ENCODE measurements around the gene LY6G5C. TPM values are rescaled to one million over a fixed set of nuclear protein-coding genes. Genes with fewer than 3 reads are reported as not detected.

The LY6G5C gene
- total and polyA plus RNA-seq, 2 donors (not counting 3 experiments of a cell fraction or from before 2014, with no cell fraction given): 8.2 to 11.4 TPM

DNA sequence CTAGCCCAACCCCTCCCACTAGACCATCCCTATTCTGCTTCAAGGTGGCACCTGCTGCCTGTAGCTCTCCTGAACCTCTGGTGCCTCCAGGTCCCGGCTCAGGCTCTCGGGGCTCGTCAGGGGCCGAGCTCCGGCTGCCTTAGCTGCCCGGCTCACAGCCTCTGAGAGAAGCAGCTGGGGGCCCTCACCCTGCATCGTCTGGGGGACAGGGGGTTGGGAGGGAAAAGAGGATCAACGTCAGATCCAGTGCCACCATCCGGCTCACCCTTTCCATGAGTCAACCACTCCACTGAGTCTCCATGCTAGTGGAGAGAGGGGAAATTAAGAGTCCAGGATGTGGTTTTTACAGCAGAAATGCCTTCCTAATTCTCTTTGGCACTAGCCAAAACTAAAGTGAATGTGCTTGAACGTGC is 41.4 kb downstream of the LY6G5C start:
- H3K4me1 ChIP-seq (ENCODE audit: control insufficient read depth, extremely low read depth, insufficient read depth, low read length): no peaks in the 10 kb centered on the region
- no peaks in the 10 kb centered on the region for H3K79me2 ChIP-seq (ENCODE audit: control insufficient read depth, insufficient read depth, low read length)
- DNase-seq (ENCODE audit: low read depth, low spot score) (no peak), FAIRE-seq (no peak)
- no peaks in the 10 kb centered on the region for H3K27me3 ChIP-seq (ENCODE audit: control insufficient read depth in 2 of 2, insufficient read depth in 2 of 2, low read length in 2 of 2)
- H3K9ac ChIP-seq (replicated peaks; ENCODE audit: extremely low read depth, insufficient read depth, low read length): no peak overlapping the region
- no TSS peak for BruUV-seq (replicated peaks)
- H4K20me1 ChIP-seq (replicated peaks; ENCODE audit: control insufficient read depth, extremely low read depth, insufficient read depth, low read length): no peaks in the 10 kb centered on the region
- H3K9me1 ChIP-seq (replicated peaks; ENCODE audit: control insufficient read depth, extremely low read depth, insufficient read depth, low read length): no peaks in the 10 kb centered on the region
- no peak overlapping the region for H2AFZ ChIP-seq (ENCODE audit: low read depth, low read length)
- POLR2A ChIA-PET: interaction anchor here (1.1 to 2.2 kb wide), 3 partner anchors 12 to 188 kb away, joined by 3 to 10 read pairs (median 4); partner anchors contain the start of genes BAG6, GPANK1 and HSPA1B
- dilution Hi-C loops (cut with MboI; ENCODE audit: extremely low pct_ligation_motif_present, low sequenced_read_pairs) (no loop called here), intact Hi-C loops (cut with micrococcal nuclease) (no loop called here)
- H3K4me3 ChIP-seq (replicated peaks in 1 of 3; ENCODE audit: insufficient read depth in 1 of 3, low read depth in 1 of 3, low read length in 3 of 3): no peak overlapping the region
- CTCF ChIA-PET: interaction anchor here (1.3 to 2.5 kb wide), 7 partner anchors 12 to 191 kb away, joined by 3 to 10 read pairs (median 4); partner anchors contain the start of genes ATP6V1G2, BAG6 and GPANK1
- H3K27ac ChIP-seq (ENCODE audit: insufficient read depth, low read depth, low read length): no peak overlapping the region
- TF ChIP-seq JUN (IDR thresholded peaks at IDR 0.05; ENCODE audit: borderline replicate concordance, insufficient read depth, insufficient read length, low read depth): no peak
- TF ChIP-seq POLR2A (IDR thresholded peaks at IDR 0.05; ENCODE audit: low read depth, low read length): no peak
- TF ChIP-seq, protein P1, sequence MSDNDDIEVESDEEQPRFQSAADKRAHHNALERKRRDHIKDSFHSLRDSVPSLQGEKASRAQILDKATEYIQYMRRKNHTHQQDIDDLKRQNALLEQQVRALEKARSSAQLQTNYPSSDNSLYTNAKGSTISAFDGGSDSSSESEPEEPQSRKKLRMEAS (IDR thresholded peaks at IDR 0.05; ENCODE audit: insufficient read depth, insufficient read length): no peak
- no peak for TF ChIP-seq FOS (IDR thresholded peaks at IDR 0.05; ENCODE audit: borderline replicate concordance, insufficient read depth, low read length)
- no peak for TF ChIP-seq MYC (IDR thresholded peaks at IDR 0.05; ENCODE audit: low read depth, low read length)
- no peak for TF ChIP-seq GATA2 (IDR thresholded peaks at IDR 0.05; ENCODE audit: insufficient read depth, insufficient read length, low read depth, low read length)
- no peak for TF ChIP-seq POLR2AphosphoS5 (IDR thresholded peaks at IDR 0.05; ENCODE audit: insufficient read depth, low read depth, low read length)
- TF ChIP-seq, protein P2, sequence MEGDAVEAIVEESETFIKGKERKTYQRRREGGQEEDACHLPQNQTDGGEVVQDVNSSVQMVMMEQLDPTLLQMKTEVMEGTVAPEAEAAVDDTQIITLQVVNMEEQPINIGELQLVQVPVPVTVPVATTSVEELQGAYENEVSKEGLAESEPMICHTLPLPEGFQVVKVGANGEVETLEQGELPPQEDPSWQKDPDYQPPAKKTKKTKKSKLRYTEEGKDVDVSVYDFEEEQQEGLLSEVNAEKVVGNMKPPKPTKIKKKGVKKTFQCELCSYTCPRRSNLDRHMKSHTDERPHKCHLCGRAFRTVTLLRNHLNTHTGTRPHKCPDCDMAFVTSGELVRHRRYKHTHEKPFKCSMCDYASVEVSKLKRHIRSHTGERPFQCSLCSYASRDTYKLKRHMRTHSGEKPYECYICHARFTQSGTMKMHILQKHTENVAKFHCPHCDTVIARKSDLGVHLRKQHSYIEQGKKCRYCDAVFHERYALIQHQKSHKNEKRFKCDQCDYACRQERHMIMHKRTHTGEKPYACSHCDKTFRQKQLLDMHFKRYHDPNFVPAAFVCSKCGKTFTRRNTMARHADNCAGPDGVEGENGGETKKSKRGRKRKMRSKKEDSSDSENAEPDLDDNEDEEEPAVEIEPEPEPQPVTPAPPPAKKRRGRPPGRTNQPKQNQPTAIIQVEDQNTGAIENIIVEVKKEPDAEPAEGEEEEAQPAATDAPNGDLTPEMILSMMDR (IDR thresholded peaks at IDR 0.05; ENCODE audit: extremely low read depth in 1 of 2, insufficient read depth in 1 of 2, low read depth in 1 of 2, low read length in 2 of 2): no peak
- no peak for TF ChIP-seq EZH2 (IDR thresholded peaks at IDR 0.05; ENCODE audit: borderline replicate concordance, low read depth, low read length, severe bottlenecking)
- peaks cover 37 to 72% of the 10 kb centered on the region in 2 experiments for H3K36me3 ChIP-seq (ENCODE audit: control insufficient read depth in 2 of 2, extremely low read depth in 1 of 2, insufficient read depth in 2 of 2, low read length in 2 of 2)
- no peak overlapping the region for H3K4me2 ChIP-seq (ENCODE audit: insufficient read depth, low read length)
- H3K9me3 ChIP-seq (replicated peaks; ENCODE audit: control insufficient read depth, insufficient read depth, low read length): no peaks in the 10 kb centered on the region

Measured in endothelial cell of umbilical vein (primary cell).